Body of pancreas (tissue), 4 donors: Measurements from ENCODE around the gene ARHGAP30. TPM values are rescaled to one million over a fixed set of nuclear protein-coding genes. Genes with fewer than 3 reads are reported as not detected.
A peak's percentile ranks its signal among the peaks of the same experiment; 100 is the strongest.

Experiments used
- ATAC-seq: fragments of 150-250 bp; one replicate; pipeline ENCODE4 v1.9.1; 2016
- DNase-seq, 4 donors: peaks; one replicate each; pipeline ENCODE4 v3.0.0-alpha.2; 2019
- H3K27ac ChIP-seq, 4 donors: fragments of 200-600 bp; sonication (generic); 1 replicate in 3 of 4; 2 replicates in 1 of 4; pipeline versions ENCODE4 v1.5.1 to v1.6.1; 2016 to 2019; ENCODE audit warnings: mild to moderate bottlenecking in 1 of 4, mixed read lengths in 1 of 4, moderate library complexity in 1 of 4
- H3K27me3 ChIP-seq, 2 donors: fragments of 200-600 bp; sonication (generic); one replicate each; pipeline ENCODE4 v1.6.0; 2016; ENCODE audit warnings: mild to moderate bottlenecking in 1 of 2
- H3K36me3 ChIP-seq, 2 donors: fragments of 200-600 bp; sonication (generic); replicated peaks in 1 of 2; 2 replicates each; pipeline ENCODE4 v1.5.1; 2016; ENCODE audit warnings: low read depth in 2 of 2; ENCODE audit not compliant: insufficient read depth in 1 of 2
- H3K4me1 ChIP-seq: fragments of 200-600 bp; sonication (generic); one replicate; pipeline ENCODE4 v1.6.0; 2016
- H3K4me3 ChIP-seq, 2 donors: fragments of 200-600 bp; sonication (generic); 1 replicate in 1 of 2; 2 replicates in 1 of 2; pipeline ENCODE4 v1.5.1; 2016 to 2019
- H3K9me3 ChIP-seq, 3 donors: fragments of 200-600 bp; sonication (generic); 1 replicate in 2 of 3; 2 replicates in 1 of 3; pipeline ENCODE4 v1.5.1; 2016
- POLR2A ChIP-seq, 3 donors: fragments of 450-650 bp; IDR thresholded peaks; one replicate each; pipeline ENCODE4 v1.6.1; 2016; ENCODE audit warnings: antibody characterized with exemption in 3 of 3, mild to moderate bottlenecking in 2 of 3
- WGBS, 2 donors: methylation state at CpG; one replicate each; pipeline ENCODE4 v1.1.5; 2017; 5-methylcytosine and 5-hydroxymethylcytosine counted together
- intact Hi-C: fragments of 100-400 bp; cut with DNase I; formaldehyde crosslinking; loops from one replicate; pipeline ENCODE4 v1.15.1; 2023
- small RNA-seq: library from RNA; depleted of rRNA; stranded (forward); fragments of <200 nt; gene quantifications from one replicate; pipeline ENCODE3, GENCODE V24; 2016
- total RNA-seq, 2 donors: library from RNA; depleted of rRNA; stranded (reverse); fragments of >200 nt; gene quantifications; one replicate each; pipeline ENCODE4 v1.1.0, GENCODE V29; 2016
- TF ChIP-seq, protein P1 (sequence below), 7 experiments: fragments of 450-650 bp in 4 of 7; fragments of 200-600 bp in 3 of 7; sonication (generic) in 3 of 7; IDR thresholded peaks; one replicate each; pipeline ENCODE4 v1.5.1; 2016 to 2019; ENCODE audit warnings: antibody characterized with exemption in 7 of 7

Gene ARHGAP30
- total RNA-seq, 2 donors from 2014 or later, result 3.1 to 4.9 TPM

GRCh38 chr1:160997323-160998038 is 72.2 kb downstream of the ARHGAP30 start:
- TF ChIP-seq POLR2A (IDR thresholded peaks at IDR 0.05), result no peak
- TF ChIP-seq, protein P1, sequence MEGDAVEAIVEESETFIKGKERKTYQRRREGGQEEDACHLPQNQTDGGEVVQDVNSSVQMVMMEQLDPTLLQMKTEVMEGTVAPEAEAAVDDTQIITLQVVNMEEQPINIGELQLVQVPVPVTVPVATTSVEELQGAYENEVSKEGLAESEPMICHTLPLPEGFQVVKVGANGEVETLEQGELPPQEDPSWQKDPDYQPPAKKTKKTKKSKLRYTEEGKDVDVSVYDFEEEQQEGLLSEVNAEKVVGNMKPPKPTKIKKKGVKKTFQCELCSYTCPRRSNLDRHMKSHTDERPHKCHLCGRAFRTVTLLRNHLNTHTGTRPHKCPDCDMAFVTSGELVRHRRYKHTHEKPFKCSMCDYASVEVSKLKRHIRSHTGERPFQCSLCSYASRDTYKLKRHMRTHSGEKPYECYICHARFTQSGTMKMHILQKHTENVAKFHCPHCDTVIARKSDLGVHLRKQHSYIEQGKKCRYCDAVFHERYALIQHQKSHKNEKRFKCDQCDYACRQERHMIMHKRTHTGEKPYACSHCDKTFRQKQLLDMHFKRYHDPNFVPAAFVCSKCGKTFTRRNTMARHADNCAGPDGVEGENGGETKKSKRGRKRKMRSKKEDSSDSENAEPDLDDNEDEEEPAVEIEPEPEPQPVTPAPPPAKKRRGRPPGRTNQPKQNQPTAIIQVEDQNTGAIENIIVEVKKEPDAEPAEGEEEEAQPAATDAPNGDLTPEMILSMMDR (IDR thresholded peaks at IDR 0.05), result peak; percentile 18 to 75 (median 65)
- H3K9me3 ChIP-seq, result no peaks in the 10 kb centered on the region
- peaks cover 8% of the 10 kb centered on the region for H3K4me1 ChIP-seq
- H3K27ac ChIP-seq, result peak overlapping the region in 3 of 4 donors; percentile 22 to 67 (median 42)
- intact Hi-C loops, result loop anchor here (10.0 kb wide), 1 partner anchor 97 kb away; the partner anchor contains the start of gene KLHDC9
- peaks cover 15 to 19% of the 10 kb centered on the region in 2 donors for H3K36me3 ChIP-seq
- WGBS, 2 donors, result 92 to 93% methylated on average over 1 of the region's 1 CpG
- H3K27me3 ChIP-seq, result no peaks in the 10 kb centered on the region
- ATAC-seq, result peak; percentile 90
- H3K4me3 ChIP-seq, result no peak overlapping the region
- peak; percentile 68 to 81 (median 72) for DNase-seq

Small RNA genes within 50 kb of the gene (small RNA-seq; reads per million reads assigned to genes)
- gene AL591806.2, result not detected

Other genes with a start within 250 kb of the ARHGAP30 start
- 1 to 10 TPM in 1 of 2 donors, under 1 TPM in 1; 0.33 to 1.8 TPM for gene CD244, start 207.0 kb downstream of the ARHGAP30 start, total RNA-seq
- gene ITLN1, start 184.7 kb downstream of the ARHGAP30 start, total RNA-seq, result 1 to 10 TPM; 5.9 to 8.6 TPM
- not detected for gene ITLN2, start 115.1 kb downstream of the ARHGAP30 start, total RNA-seq
- gene F11R, start 48.7 kb downstream of the ARHGAP30 start, total RNA-seq, result 10 to 100 TPM; 40.2 to 41.5 TPM
- 10 to 100 TPM; 49.4 to 90.8 TPM for gene TSTD1, start 30.9 kb downstream of the ARHGAP30 start, total RNA-seq
- gene USF1, start 23.9 kb downstream of the ARHGAP30 start, total RNA-seq, result 10 to 100 TPM; 32.7 to 46.5 TPM
- gene NECTIN4, start 19.7 kb upstream of the ARHGAP30 start, total RNA-seq, result 1 to 10 TPM; 3.0 to 4.2 TPM
- gene KLHDC9, start 28.5 kb upstream of the ARHGAP30 start, total RNA-seq, result 10 to 100 TPM; 13.5 to 22.7 TPM
- 10 to 100 TPM; 29.6 to 54.7 TPM for gene PFDN2, start 48.1 kb upstream of the ARHGAP30 start, total RNA-seq
- 10 to 100 TPM; 22.8 to 38.6 TPM for gene NIT1, start 48.2 kb upstream of the ARHGAP30 start, total RNA-seq
- 10 to 100 TPM; 12.9 to 15.8 TPM for gene DEDD, start 62.8 kb upstream of the ARHGAP30 start, total RNA-seq
- gene UFC1, start 84.1 kb upstream of the ARHGAP30 start, total RNA-seq, result 10 to 100 TPM; 33.6 to 48.8 TPM
- gene USP21, start 89.6 kb upstream of the ARHGAP30 start, total RNA-seq, result 10 to 100 TPM; 17.8 to 21.0 TPM
- gene PPOX, start 96.5 kb upstream of the ARHGAP30 start, total RNA-seq, result 10 to 100 TPM; 16.2 to 18.9 TPM
- 10 to 100 TPM; 20.2 to 29.3 TPM for gene B4GALT3, start 107.6 kb upstream of the ARHGAP30 start, total RNA-seq
- gene ADAMTS4, start 129.2 kb upstream of the ARHGAP30 start, total RNA-seq, result 1 to 10 TPM; 6.7 to 7.9 TPM
- gene NDUFS2, start 132.5 kb upstream of the ARHGAP30 start, total RNA-seq, result 10 to 100 TPM; 46.4 to 67.2 TPM
- gene FCER1G, start 145.4 kb upstream of the ARHGAP30 start, total RNA-seq, result 10 to 100 TPM; 27.0 to 42.0 TPM
- gene APOA2, start 153.7 kb upstream of the ARHGAP30 start, total RNA-seq, result not detected
- 1 to 10 TPM; 1.8 to 8.9 TPM for gene TOMM40L, start 156.2 kb upstream of the ARHGAP30 start, total RNA-seq
- not detected for gene NR1I3, start 168.3 kb upstream of the ARHGAP30 start, total RNA-seq
- not detected for gene PCP4L1, start 188.9 kb upstream of the ARHGAP30 start, total RNA-seq
- gene MPZ, start 240.1 kb upstream of the ARHGAP30 start, total RNA-seq, result 1 to 10 TPM; 3.6 to 6.6 TPM
- 10 to 100 TPM; 22.7 to 26.2 TPM for gene SDHC, start 244.5 kb upstream of the ARHGAP30 start, total RNA-seq